ENCODE results near the gene CYP51A1. TPM values are rescaled to one million over a fixed set of nuclear protein-coding genes. Genes with fewer than 3 reads are reported as not detected.
"Not testable (repeated sequence)": the region's sequence is repeated elsewhere in the genome, so short reads cannot be mapped to it uniquely, and the experiment has no call there.

Gene CYP51A1
- total RNA-seq, 1 donor from 2014 or later, result 249 TPM

DNA sequence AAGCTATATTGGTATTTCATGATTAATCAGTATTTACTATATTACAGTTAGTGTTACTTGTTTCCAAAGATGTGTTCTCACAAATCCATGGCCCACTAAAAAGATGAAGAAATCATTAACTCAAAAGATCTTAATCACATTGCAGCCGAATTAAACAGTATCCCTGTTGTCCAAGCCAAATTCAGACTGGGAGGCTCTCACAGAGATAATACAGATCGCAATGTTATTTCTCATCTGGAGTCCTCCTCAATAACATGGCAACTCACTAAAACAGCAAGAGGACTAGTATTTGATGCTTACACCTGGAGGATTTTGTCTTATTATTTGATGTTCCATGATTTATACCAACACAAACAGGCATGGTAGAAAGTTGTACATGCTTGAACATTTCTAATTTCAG is 23.4 kb downstream of the CYP51A1 start:
- Histone ChIP-seq H3K27me3 (ENCODE audit: control insufficient read depth, insufficient read depth, low read length) (no peaks in the 10 kb centered on the region), H3K36me3 (ENCODE audit: control insufficient read depth, insufficient read depth, low read length) (peaks cover 3% of the 10 kb centered on the region), H3K4me3 (ENCODE audit: low read depth, low read length) (no peak overlapping the region)
- TF ChIP-seq, protein P1, sequence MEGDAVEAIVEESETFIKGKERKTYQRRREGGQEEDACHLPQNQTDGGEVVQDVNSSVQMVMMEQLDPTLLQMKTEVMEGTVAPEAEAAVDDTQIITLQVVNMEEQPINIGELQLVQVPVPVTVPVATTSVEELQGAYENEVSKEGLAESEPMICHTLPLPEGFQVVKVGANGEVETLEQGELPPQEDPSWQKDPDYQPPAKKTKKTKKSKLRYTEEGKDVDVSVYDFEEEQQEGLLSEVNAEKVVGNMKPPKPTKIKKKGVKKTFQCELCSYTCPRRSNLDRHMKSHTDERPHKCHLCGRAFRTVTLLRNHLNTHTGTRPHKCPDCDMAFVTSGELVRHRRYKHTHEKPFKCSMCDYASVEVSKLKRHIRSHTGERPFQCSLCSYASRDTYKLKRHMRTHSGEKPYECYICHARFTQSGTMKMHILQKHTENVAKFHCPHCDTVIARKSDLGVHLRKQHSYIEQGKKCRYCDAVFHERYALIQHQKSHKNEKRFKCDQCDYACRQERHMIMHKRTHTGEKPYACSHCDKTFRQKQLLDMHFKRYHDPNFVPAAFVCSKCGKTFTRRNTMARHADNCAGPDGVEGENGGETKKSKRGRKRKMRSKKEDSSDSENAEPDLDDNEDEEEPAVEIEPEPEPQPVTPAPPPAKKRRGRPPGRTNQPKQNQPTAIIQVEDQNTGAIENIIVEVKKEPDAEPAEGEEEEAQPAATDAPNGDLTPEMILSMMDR (IDR thresholded peaks at IDR 0.05; ENCODE audit: insufficient read depth, low read length, severe bottlenecking), result no peak
- DNase-seq (ENCODE audit: low read depth) (no peak), FAIRE-seq (no peak)

DNA sequence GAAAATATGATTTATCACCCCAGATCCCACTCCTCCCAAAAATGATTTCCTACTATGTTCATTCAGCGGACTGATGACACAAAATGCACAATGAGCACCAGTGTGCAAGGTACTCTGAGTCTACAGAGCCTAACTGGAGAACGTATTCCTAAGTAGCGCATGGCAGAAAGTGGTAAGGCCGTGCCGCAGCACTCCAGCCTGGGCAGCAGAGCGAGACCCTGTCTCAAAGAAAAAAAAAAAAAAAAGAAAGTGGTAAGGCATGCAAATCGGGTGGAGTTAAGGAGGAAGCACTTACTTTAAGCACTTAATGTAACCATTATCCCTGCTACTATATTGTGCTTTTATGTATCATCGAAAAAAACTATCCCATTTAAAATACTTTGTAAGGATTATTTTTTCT is 25.5 kb downstream of the CYP51A1 start:
- Histone ChIP-seq H3K4me3 (ENCODE audit: low read depth, low read length) (no peak overlapping the region), H3K36me3 (ENCODE audit: control insufficient read depth, insufficient read depth, low read length) (no peaks in the 10 kb centered on the region), H3K27me3 (ENCODE audit: control insufficient read depth, insufficient read depth, low read length) (no peaks in the 10 kb centered on the region)
- DNase-seq (ENCODE audit: low read depth), result no peak
- TF ChIP-seq, protein P1 (IDR thresholded peaks at IDR 0.05; ENCODE audit: insufficient read depth, low read length, severe bottlenecking), result no peak
- FAIRE-seq, result no peak

DNA sequence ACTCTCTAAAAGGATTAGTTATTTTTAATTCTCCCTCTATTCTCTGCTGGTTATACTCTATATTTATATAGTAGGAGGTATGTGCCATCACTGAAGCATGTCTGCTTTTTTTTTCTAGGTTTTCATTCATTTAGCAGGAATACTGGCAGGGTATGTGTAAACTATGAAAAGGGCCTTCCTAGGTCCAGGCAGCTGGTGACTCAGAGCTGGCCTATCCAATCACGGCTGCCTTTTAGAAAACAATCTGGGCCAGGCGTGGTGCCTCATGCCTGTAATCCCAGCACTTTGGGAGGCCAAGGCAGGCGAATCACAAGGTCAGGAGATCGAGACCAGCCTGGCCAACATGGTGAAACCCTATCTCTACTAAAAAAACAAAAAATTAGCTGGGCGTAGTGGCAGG is 31.4 kb downstream of the CYP51A1 start:
- H3K4me3 ChIP-seq (ENCODE audit: low read depth, low read length); DNase-seq (ENCODE audit: low read depth); H3K27me3 ChIP-seq (ENCODE audit: control insufficient read depth, insufficient read depth, low read length); FAIRE-seq; H3K36me3 ChIP-seq (ENCODE audit: control insufficient read depth, insufficient read depth, low read length): not testable (repeated sequence)

DNA sequence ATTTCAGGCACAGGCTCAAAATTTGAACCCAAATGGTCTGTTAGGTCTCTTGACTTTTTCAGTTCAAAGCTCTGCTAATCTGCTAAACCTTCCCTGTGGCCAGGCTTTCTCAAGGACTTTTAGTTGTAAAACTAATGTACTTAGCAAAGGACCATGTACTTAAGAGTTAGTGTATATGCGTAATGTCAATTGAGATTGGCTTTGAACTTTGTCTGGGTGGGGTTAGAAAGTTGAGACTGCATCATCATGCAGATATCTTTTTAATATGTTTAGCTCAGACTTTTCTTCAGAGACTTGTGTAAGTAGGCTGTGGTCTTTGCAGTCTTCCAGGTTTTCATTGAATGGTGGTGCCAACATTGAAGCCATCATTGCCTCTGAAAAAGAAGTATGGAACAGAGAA is 33.7 kb downstream of the CYP51A1 start:
- Histone ChIP-seq H3K36me3 (ENCODE audit: control insufficient read depth, insufficient read depth, low read length) (peaks cover 9% of the 10 kb centered on the region), H3K27me3 (ENCODE audit: control insufficient read depth, insufficient read depth, low read length) (no peaks in the 10 kb centered on the region)
- FAIRE-seq, result no peak

DNA sequence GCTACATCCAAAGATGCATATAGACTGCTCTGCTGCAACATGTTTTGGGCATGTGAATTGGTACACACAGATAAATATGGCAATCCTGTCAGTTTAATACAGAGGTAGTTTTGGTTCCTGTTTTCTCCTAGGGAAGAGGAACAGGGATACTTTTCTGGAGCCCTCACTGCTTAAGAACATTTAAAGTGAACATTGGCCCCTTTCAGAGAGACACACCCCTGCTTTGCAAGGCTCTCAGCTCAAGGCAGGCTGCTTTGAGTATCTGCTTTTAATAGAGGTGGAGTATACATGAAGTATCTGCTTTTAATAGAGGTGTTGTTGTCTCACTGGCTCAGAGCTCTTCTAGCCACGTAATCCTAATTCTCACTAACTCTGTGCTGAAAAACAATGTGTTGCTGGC is 38.9 kb downstream of the CYP51A1 start:
- no peaks in the 10 kb centered on the region for H3K27me3 ChIP-seq (ENCODE audit: control insufficient read depth, insufficient read depth, low read length)
- peaks cover 8% of the 10 kb centered on the region for H3K36me3 ChIP-seq (ENCODE audit: control insufficient read depth, insufficient read depth, low read length)
- H3K4me3 ChIP-seq (ENCODE audit: low read depth, low read length), result no peak overlapping the region
- no peak for DNase-seq (ENCODE audit: low read depth)
- FAIRE-seq, result no peak
- TF ChIP-seq, protein P1 (IDR thresholded peaks at IDR 0.05; ENCODE audit: insufficient read depth, low read length, severe bottlenecking), result no peak

More for the DNA sequence above, 33.7 kb downstream of the CYP51A1 start:
- H3K4me3 ChIP-seq (ENCODE audit: low read depth, low read length), result no peak overlapping the region
- no peak for DNase-seq (ENCODE audit: low read depth)
- TF ChIP-seq, protein P1 (IDR thresholded peaks at IDR 0.05; ENCODE audit: insufficient read depth, low read length, severe bottlenecking), result no peak

DNA sequence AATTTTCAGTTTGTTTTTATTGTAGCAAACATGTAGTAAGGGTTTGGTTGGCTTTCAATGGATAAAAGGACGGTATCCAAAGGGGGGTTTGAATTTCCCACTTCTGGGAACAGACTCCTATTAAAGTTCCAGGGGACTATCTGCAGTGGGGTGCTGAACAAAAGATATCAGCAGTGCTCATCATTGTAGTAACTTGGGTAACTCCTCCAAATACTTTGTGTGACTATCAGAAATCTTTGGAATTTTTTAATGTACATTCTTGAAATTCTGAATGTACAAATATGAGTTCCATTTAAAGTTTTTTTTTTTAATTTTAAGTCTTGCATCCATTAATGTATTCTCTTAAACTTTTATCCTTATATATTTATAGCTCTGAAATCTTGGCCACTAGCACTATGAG is 42.1 kb downstream of the CYP51A1 start:
- Histone ChIP-seq H3K36me3 (ENCODE audit: control insufficient read depth, insufficient read depth, low read length) (peaks cover 5% of the 10 kb centered on the region), H3K27me3 (ENCODE audit: control insufficient read depth, insufficient read depth, low read length) (no peaks in the 10 kb centered on the region), H3K4me3 (ENCODE audit: low read depth, low read length) (no peak overlapping the region)
- TF ChIP-seq, protein P1 (IDR thresholded peaks at IDR 0.05; ENCODE audit: insufficient read depth, low read length, severe bottlenecking), result no peak
- DNase-seq (ENCODE audit: low read depth) (no peak), FAIRE-seq (no peak)
